Colonic mucosa (tissue), 4 donors: Measurements from ENCODE around the gene SNRNP25. TPM values are rescaled to one million over a fixed set of nuclear protein-coding genes. Genes with fewer than 3 reads are reported as not detected.
A peak's percentile ranks its signal among the peaks of the same experiment; 100 is the strongest.
"Not testable (repeated sequence)": the region's sequence is repeated elsewhere in the genome, so short reads cannot be mapped to it uniquely, and the experiment has no call there.

ENCODE experiments used
- DNase-seq: peaks from one replicate; pipeline ENCODE4 v3.0.0-alpha.2; 2020
- H3K27ac ChIP-seq: fragments of 200-600 bp; one replicate; pipeline ENCODE4 v1.8.0; 2021
- H3K27me3 ChIP-seq: fragments of 200-600 bp; one replicate; pipeline ENCODE4 v1.8.0; 2021
- H3K36me3 ChIP-seq: fragments of 200-600 bp; one replicate; pipeline ENCODE4 v1.8.0; 2021
- H3K4me1 ChIP-seq: fragments of 200-600 bp; one replicate; pipeline ENCODE4 v1.8.0; 2021; ENCODE audit warnings: mild to moderate bottlenecking
- H3K4me3 ChIP-seq: fragments of 200-600 bp; one replicate; pipeline ENCODE4 v1.8.0; 2021
- H3K9ac ChIP-seq, 2 donors: one replicate each; pipeline ENCODE4 v1.7.0; 2013; ENCODE audit warnings: control low read depth in 2 of 2, low read depth in 2 of 2, low read length in 2 of 2
- H3K9me3 ChIP-seq: fragments of 200-600 bp; one replicate; pipeline ENCODE4 v1.8.0; 2021
- CTCF ChIP-seq: fragments of 200-600 bp; IDR thresholded peaks from one replicate; pipeline ENCODE4 v1.8.0; 2022; ENCODE audit warnings: antibody characterized with exemption, mild to moderate bottlenecking
- intact Hi-C: fragments of 100-400 bp; cut with DNase I; formaldehyde crosslinking; loops from one replicate; pipeline ENCODE4 v1.14.1; 2022
- total RNA-seq, 2 donors: library from RNA; stranded (reverse); fragmentation: NEBNext Ultra II Directional in 1 of 2; extraction: Animal tissue kit (Norgen Biotek cat#: 25700) in 1 of 2; gene quantifications; one replicate each; pipeline ENCODE4 v1.2.1, GENCODE V29; 2021
- donor health status: healthy.
- donor health status: DM: no; HTN: no; CAD: no.
- donor health status: DM: no; HTN: no; CAD: no.

Gene SNRNP25
- 10 to 100 TPM; 20.6 to 48.3 TPM for total RNA-seq

- Histone ChIP-seq H3K4me3 (peak within 1 kb of the TSS; percentile 92), H3K9me3 (no peaks in the 10 kb centered on the region), H3K36me3 (no peaks in the 10 kb centered on the region), H3K9ac (peak within 1 kb of the TSS; percentile 75 to 81), H3K27ac (peak within 1 kb of the TSS; percentile 70), H3K27me3 (no peaks in the 10 kb centered on the region), H3K4me1 (no peaks in the 10 kb centered on the region)
- intact Hi-C loops: no loop called here
- TF ChIP-seq CTCF: no peak
- DNase-seq: peak; percentile 99
Observed at GRCh38 chr16:53346-54236, at the start of gene SNRNP25, which contains the start of gene POLR3K. Gene SNRNP25, plus strand, starts transcription at chr16:53828. Its CDS starts 189 bp downstream, at chr16:54017. Gene POLR3K, minus strand, starts transcription at chr16:53608. Its CDS starts 22 bp downstream, at chr16:53586.

- H3K4me3 ChIP-seq: no peak overlapping the region
- no peaks in the 10 kb centered on the region for H3K36me3 ChIP-seq
- TF ChIP-seq CTCF: no peak
- intact Hi-C loops: no loop called here
- H3K9me3 ChIP-seq: no peaks in the 10 kb centered on the region
- DNase-seq: no peak
- no peaks in the 10 kb centered on the region for H3K4me1 ChIP-seq
- H3K27me3 ChIP-seq: no peaks in the 10 kb centered on the region
- no peak overlapping the region for H3K27ac ChIP-seq
- no peak overlapping the region for H3K9ac ChIP-seq
Observed at GRCh38 chr16:9903-10665, 43.5 kb upstream of the SNRNP25 start.

- H3K4me3 ChIP-seq, H3K4me1 ChIP-seq, H3K9ac ChIP-seq, intact Hi-C loops, H3K27me3 ChIP-seq, H3K27ac ChIP-seq, H3K9me3 ChIP-seq, H3K36me3 ChIP-seq: not testable (repeated sequence)
- DNase-seq: peak; percentile 98
- peak; percentile 51 for TF ChIP-seq CTCF
Observed at GRCh38 chr16:10772-11171, 42.9 kb upstream of the SNRNP25 start.

- H3K27me3 ChIP-seq, H3K4me3 ChIP-seq, H3K9me3 ChIP-seq, H3K9ac ChIP-seq, H3K4me1 ChIP-seq, DNase-seq, H3K27ac ChIP-seq, intact Hi-C loops, H3K36me3 ChIP-seq: not testable (repeated sequence)
Observed at GRCh38 chr16:17062-17765, 36.4 kb upstream of the SNRNP25 start.

GRCh38 chr16:20886-21285 is 32.7 kb upstream of the SNRNP25 start:
- not testable (repeated sequence) for DNase-seq

GRCh38 chr16:24151-24550 is 29.5 kb upstream of the SNRNP25 start:
- H3K9me3 ChIP-seq, DNase-seq, H3K9ac ChIP-seq, H3K36me3 ChIP-seq, H3K4me3 ChIP-seq, H3K27ac ChIP-seq, H3K4me1 ChIP-seq, intact Hi-C loops, H3K27me3 ChIP-seq: not testable (repeated sequence)

More at GRCh38 chr16:20886-21285, 32.7 kb upstream of the SNRNP25 start:
- H3K9ac ChIP-seq, H3K4me1 ChIP-seq, H3K9me3 ChIP-seq, H3K4me3 ChIP-seq, H3K27me3 ChIP-seq, H3K27ac ChIP-seq, intact Hi-C loops, H3K36me3 ChIP-seq: not testable (repeated sequence)

- H3K4me1 ChIP-seq, H3K27me3 ChIP-seq, H3K36me3 ChIP-seq, H3K9ac ChIP-seq, DNase-seq, H3K27ac ChIP-seq, intact Hi-C loops, H3K4me3 ChIP-seq, H3K9me3 ChIP-seq: not testable (repeated sequence)
Observed at GRCh38 chr16:25926-26348, 27.7 kb upstream of the SNRNP25 start.

- H3K4me1 ChIP-seq, H3K36me3 ChIP-seq, H3K9me3 ChIP-seq, H3K27me3 ChIP-seq, intact Hi-C loops, H3K4me3 ChIP-seq, H3K9ac ChIP-seq, DNase-seq, H3K27ac ChIP-seq: not testable (repeated sequence)
Observed at GRCh38 chr16:30627-31026, 23.0 kb upstream of the SNRNP25 start.

GRCh38 chr16:33154-33876 is 20.3 kb upstream of the SNRNP25 start:
- H3K9me3 ChIP-seq, H3K4me1 ChIP-seq, H3K27ac ChIP-seq, H3K36me3 ChIP-seq, intact Hi-C loops, H3K9ac ChIP-seq, DNase-seq, H3K4me3 ChIP-seq, H3K27me3 ChIP-seq: not testable (repeated sequence)
